Liver (tissue), 9 donors: ENCODE results near the gene RAD9A. TPM values are rescaled to one million over a fixed set of nuclear protein-coding genes. Genes with fewer than 3 reads are reported as not detected.

Experiments
- DNase-seq: peaks from one replicate; pipeline ENCODE4 v3.0.0-alpha.2; 2017; ENCODE audit warnings: low spot score
- H3K27ac ChIP-seq, 2 donors: one replicate each; pipeline ENCODE4 v1.7.0; 2013; ENCODE audit warnings: inconsistent platforms in 2 of 2, low read length in 2 of 2, control low read depth in 1 of 2, low read depth in 1 of 2, mild to moderate bottlenecking in 1 of 2
- H3K27me3 ChIP-seq, 4 donors: one replicate each; pipeline versions ENCODE4 v1.6.1 to v1.7.0; 2013; ENCODE audit warnings: low read length in 3 of 4, inconsistent platforms in 1 of 4, mild to moderate bottlenecking in 1 of 4, moderate library complexity in 1 of 4; ENCODE audit not compliant: control insufficient read depth in 4 of 4, insufficient read depth in 4 of 4
- H3K36me3 ChIP-seq, 4 donors: one replicate each; pipeline versions ENCODE4 v1.6.1 to v1.7.0; 2013; ENCODE audit warnings: low read length in 3 of 4, mild to moderate bottlenecking in 3 of 4, low read depth in 1 of 4, moderate library complexity in 1 of 4; ENCODE audit not compliant: control insufficient read depth in 4 of 4, insufficient read depth in 3 of 4
- H3K4me1 ChIP-seq, 4 donors: one replicate each; pipeline versions ENCODE4 v1.6.1 to v1.7.0; 2013; ENCODE audit warnings: low read length in 3 of 4, mild to moderate bottlenecking in 3 of 4, moderate library complexity in 1 of 4; ENCODE audit not compliant: control insufficient read depth in 4 of 4, insufficient read depth in 4 of 4
- H3K4me3 ChIP-seq, 3 donors: one replicate each; pipeline versions ENCODE4 v1.6.1 to v1.7.0; 2013; ENCODE audit warnings: low read length in 3 of 3, control low read depth in 1 of 3, low read depth in 1 of 3, mild to moderate bottlenecking in 1 of 3
- H3K9ac ChIP-seq, 2 donors: one replicate each; pipeline ENCODE4 v1.7.0; 2013; ENCODE audit warnings: low read length in 2 of 2, mild to moderate bottlenecking in 2 of 2, moderate library complexity in 2 of 2, control low read depth in 1 of 2, low read depth in 1 of 2
- H3K9me3 ChIP-seq, 4 donors: one replicate each; pipeline versions ENCODE4 v1.6.1 to v1.7.0; 2013; ENCODE audit warnings: low read length in 3 of 4; ENCODE audit not compliant: control insufficient read depth in 4 of 4
- EGR1 ChIP-seq, 2 donors: IDR thresholded peaks; 2 replicates each; pipeline ENCODE4 v1.6.1; 2016 to 2018; ENCODE audit warnings: antibody characterized with exemption in 2 of 2, low read depth in 2 of 2
- FOXA1 ChIP-seq: IDR thresholded peaks from 2 replicates; pipeline ENCODE4 v1.6.1; 2016; ENCODE audit warnings: antibody characterized with exemption
- FOXA2 ChIP-seq: IDR thresholded peaks from 2 replicates; pipeline ENCODE4 v1.6.1; 2016; ENCODE audit warnings: antibody characterized with exemption
- HNF4A ChIP-seq, 2 donors: conservative IDR thresholded peaks; 2 replicates each; pipeline ENCODE4 v1.6.1; 2016; ENCODE audit warnings: antibody characterized with exemption in 2 of 2, mild to moderate bottlenecking in 2 of 2
- HNF4G ChIP-seq: IDR thresholded peaks from 2 replicates; pipeline ENCODE4 v1.6.1; 2016; ENCODE audit warnings: antibody characterized with exemption
- JUND ChIP-seq, 2 donors: IDR thresholded peaks; 2 replicates each; pipeline ENCODE4 v1.6.1; 2016; ENCODE audit warnings: antibody characterized with exemption in 2 of 2
- NR2F2 ChIP-seq: IDR thresholded peaks from 2 replicates; pipeline ENCODE4 v1.6.1; 2016; ENCODE audit warnings: antibody characterized with exemption
- RXRA ChIP-seq, 2 donors: IDR thresholded peaks; 2 replicates each; pipeline ENCODE4 v1.6.1; 2017 to 2018; ENCODE audit warnings: antibody characterized with exemption in 2 of 2, mild to moderate bottlenecking in 1 of 2
- SP1 ChIP-seq: IDR thresholded peaks from 2 replicates; pipeline ENCODE4 v1.6.1; 2018; ENCODE audit warnings: antibody characterized with exemption, mild to moderate bottlenecking
- TAF1 ChIP-seq: conservative IDR thresholded peaks from 2 replicates; pipeline ENCODE4 v1.6.1; 2016; ENCODE audit warnings: antibody characterized with exemption, mild to moderate bottlenecking
- YY1 ChIP-seq: IDR thresholded peaks from 2 replicates; pipeline ENCODE4 v1.6.1; 2016; ENCODE audit warnings: antibody characterized with exemption, mild to moderate bottlenecking
- WGBS: extraction: QIAGEN DNeasy Blood & Tissue Kit; methylation state at CpG from one replicate; pipeline ENCODE4 v1.1.7; 2013; 5-methylcytosine and 5-hydroxymethylcytosine counted together
- polyA plus RNA-seq, 2 donors: library from polyadenylated mRNA; stranded (reverse) in 1 of 2; unstranded in 1 of 2; fragments of 200-250 nt in 1 of 2; fragments of >200 nt in 1 of 2; fragmentation: Nextera tagmentation in 1 of 2; extraction: Ambion mirVana in 1 of 2; gene quantifications; one replicate each; pipeline versions ENCODE4 v1.2.1 to v1.2.3, GENCODE V29; 2013 to 2015
- total RNA-seq, 2 donors: library from RNA; depleted of rRNA; stranded (reverse); fragments of >200 nt; gene quantifications; one replicate each; pipeline ENCODE4 v1.2.3, GENCODE V29; 2014
- TF ChIP-seq, protein P1 (sequence below): fragments of 150-350 bp; IDR thresholded peaks from 2 replicates; pipeline ENCODE4 v1.5.1; 2017; ENCODE audit warnings: improper control_type of control experiment, low read depth, low read length; ENCODE audit not compliant: missing input control
- TF ChIP-seq, protein P2 (sequence below): IDR thresholded peaks from 2 replicates; pipeline ENCODE4 v1.6.1; 2016; ENCODE audit warnings: antibody characterized with exemption
- TF ChIP-seq, protein P3 (sequence below): IDR thresholded peaks from 2 replicates; pipeline ENCODE4 v1.6.1; 2016; ENCODE audit warnings: antibody characterized with exemption
- TF ChIP-seq, protein P4 (sequence below): IDR thresholded peaks from 2 replicates; pipeline ENCODE4 v1.6.1; 2016; ENCODE audit warnings: antibody characterized with exemption
- donor health status: healthy.
- donor health status: healthy.
- donor health status: healthy.
- donor health status: healthy.
- donor health status: healthy.

The RAD9A gene
- total and polyA plus RNA-seq, 4 donors = 4.5 to 8.6 (median 5.6) TPM

DNA sequence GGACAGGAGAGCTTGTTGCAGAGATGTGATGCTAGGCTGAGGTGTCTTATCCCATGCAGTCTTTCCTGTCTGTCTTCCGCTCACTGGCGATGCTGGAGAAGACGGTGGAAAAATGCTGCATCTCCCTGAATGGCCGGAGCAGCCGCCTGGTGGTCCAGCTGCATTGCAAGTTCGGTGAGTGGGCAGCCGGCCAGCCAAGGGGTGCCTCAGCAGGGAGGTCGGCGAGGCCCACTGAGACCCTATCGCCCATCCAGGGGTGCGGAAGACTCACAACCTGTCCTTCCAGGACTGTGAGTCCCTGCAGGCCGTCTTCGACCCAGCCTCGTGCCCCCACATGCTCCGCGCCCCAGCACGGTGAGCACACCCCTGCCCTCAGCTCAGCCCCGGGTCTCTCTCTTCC is 1.7 kb downstream of the RAD9A start (continued):
- no peak for TF ChIP-seq JUND (IDR thresholded peaks at IDR 0.05)

DNA sequence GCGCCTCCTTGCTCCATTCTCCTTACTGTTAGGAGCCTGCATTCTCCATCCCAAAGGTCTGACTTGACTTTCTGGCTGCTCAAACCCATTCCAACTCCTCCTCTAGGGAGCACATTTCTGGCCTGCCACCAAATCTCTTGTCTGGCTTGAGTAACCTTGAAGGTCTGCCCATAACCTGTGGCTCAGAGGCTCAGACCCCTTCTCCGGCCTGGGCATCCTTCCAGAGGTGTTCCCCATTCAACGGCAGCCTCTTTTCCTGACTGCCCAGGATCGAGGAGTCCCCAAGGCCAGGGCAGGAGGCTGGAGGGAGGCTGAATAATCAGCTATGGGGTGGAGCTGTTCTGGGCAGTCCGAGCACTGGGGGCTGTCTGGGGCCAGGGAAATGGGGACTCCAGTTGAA is 2.2 kb downstream of the RAD9A start:
- Histone ChIP-seq H3K4me1 (peaks cover 0 to 28% (median 16%) of the 10 kb centered on the region in 4 donors), H3K27ac (no peak overlapping the region)

DNA sequence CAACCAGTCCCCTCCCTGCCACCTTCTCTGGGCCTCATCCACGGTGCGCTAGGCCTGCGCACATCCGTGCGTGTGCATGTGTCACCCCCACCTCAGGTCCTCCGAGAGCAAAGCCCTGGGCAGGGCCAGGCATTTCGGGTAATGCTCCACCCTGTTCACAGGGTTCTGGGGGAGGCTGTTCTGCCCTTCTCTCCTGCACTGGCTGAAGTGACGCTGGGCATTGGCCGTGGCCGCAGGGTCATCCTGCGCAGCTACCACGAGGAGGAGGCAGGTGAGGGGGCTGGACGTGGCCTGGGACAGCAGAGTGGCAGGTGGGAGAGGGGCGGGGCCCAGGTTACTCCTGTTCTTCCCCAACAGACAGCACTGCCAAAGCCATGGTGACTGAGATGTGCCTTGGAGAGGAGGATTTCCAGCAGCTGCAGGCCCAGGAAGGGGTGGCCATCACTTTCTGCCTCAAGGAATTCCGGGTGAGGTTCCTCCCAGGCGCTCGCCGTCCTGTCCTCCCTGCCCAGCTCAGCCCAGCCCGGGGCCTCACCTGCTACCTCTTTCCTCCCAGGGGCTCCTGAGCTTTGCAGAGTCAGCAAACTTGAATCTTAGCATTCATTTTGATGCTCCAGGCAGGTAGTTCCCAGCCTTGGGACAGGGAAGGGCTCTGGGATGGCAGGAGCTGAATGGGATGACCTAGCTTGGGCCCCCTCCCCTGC is 3.9 kb downstream of the RAD9A start:
- Histone ChIP-seq H3K27ac (no peak overlapping the region), H3K4me1 (peaks cover 5 to 40% (median 22%) of the 10 kb centered on the region in 4 donors), H3K27me3 (no peaks in the 10 kb centered on the region), H3K4me3 (no peak overlapping the region), H3K9me3 (no peaks in the 10 kb centered on the region), H3K9ac (no peak overlapping the region), H3K36me3 (peaks cover 20 to 36% (median 22%) of the 10 kb centered on the region in 4 donors)
- 90% methylated on average over 19 of the region's 19 CpGs for WGBS
- DNase-seq = no peak
- TF ChIP-seq TAF1 (no peak), NR2F2 (no peak)
- TF ChIP-seq, protein P1, sequence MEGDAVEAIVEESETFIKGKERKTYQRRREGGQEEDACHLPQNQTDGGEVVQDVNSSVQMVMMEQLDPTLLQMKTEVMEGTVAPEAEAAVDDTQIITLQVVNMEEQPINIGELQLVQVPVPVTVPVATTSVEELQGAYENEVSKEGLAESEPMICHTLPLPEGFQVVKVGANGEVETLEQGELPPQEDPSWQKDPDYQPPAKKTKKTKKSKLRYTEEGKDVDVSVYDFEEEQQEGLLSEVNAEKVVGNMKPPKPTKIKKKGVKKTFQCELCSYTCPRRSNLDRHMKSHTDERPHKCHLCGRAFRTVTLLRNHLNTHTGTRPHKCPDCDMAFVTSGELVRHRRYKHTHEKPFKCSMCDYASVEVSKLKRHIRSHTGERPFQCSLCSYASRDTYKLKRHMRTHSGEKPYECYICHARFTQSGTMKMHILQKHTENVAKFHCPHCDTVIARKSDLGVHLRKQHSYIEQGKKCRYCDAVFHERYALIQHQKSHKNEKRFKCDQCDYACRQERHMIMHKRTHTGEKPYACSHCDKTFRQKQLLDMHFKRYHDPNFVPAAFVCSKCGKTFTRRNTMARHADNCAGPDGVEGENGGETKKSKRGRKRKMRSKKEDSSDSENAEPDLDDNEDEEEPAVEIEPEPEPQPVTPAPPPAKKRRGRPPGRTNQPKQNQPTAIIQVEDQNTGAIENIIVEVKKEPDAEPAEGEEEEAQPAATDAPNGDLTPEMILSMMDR = no peak
- TF ChIP-seq, protein P2, sequence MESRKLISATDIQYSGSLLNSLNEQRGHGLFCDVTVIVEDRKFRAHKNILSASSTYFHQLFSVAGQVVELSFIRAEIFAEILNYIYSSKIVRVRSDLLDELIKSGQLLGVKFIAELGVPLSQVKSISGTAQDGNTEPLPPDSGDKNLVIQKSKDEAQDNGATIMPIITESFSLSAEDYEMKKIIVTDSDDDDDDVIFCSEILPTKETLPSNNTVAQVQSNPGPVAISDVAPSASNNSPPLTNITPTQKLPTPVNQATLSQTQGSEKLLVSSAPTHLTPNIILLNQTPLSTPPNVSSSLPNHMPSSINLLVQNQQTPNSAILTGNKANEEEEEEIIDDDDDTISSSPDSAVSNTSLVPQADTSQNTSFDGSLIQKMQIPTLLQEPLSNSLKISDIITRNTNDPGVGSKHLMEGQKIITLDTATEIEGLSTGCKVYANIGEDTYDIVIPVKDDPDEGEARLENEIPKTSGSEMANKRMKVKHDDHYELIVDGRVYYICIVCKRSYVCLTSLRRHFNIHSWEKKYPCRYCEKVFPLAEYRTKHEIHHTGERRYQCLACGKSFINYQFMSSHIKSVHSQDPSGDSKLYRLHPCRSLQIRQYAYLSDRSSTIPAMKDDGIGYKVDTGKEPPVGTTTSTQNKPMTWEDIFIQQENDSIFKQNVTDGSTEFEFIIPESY = no peak

More for the DNA sequence above, 2.2 kb downstream of the RAD9A start:
- H3K9me3 ChIP-seq = no peaks in the 10 kb centered on the region
- TF ChIP-seq FOXA1 (no peak), YY1 (no peak), RXRA (IDR thresholded peaks at IDR 0.05) (no peak), EGR1 (IDR thresholded peaks at IDR 0.05; ENCODE audit: low read depth in 2 of 2) (no peak)
- TF ChIP-seq, protein P3, sequence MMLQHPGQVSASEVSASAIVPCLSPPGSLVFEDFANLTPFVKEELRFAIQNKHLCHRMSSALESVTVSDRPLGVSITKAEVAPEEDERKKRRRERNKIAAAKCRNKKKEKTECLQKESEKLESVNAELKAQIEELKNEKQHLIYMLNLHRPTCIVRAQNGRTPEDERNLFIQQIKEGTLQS = no peak
- no peaks in the 10 kb centered on the region for H3K27me3 ChIP-seq
- no peak overlapping the region for H3K4me3 ChIP-seq
- H3K9ac ChIP-seq = no peak overlapping the region
- no peak for DNase-seq
- WGBS = 86% methylated on average over 5 of the region's 5 CpGs
- H3K36me3 ChIP-seq = peaks cover 17 to 31% (median 18%) of the 10 kb centered on the region in 4 donors

DNA sequence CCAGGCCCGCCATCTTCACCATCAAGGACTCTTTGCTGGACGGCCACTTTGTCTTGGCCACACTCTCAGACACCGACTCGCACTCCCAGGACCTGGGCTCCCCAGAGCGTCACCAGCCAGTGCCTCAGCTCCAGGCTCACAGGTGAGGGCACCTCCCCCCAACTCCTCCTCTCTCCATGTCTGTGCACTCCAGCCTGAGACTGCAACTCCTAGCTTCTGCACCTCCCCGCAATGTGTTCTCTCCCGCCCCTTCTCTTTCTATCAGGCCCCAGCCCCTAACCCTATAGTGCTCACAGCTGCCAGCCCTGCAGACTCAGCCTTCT is 4.4 kb downstream of the RAD9A start:
- H3K36me3 ChIP-seq = peaks cover 20 to 36% (median 22%) of the 10 kb centered on the region in 4 donors
- H3K4me1 ChIP-seq = peaks cover 5 to 40% (median 21%) of the 10 kb centered on the region in 4 donors
- H3K27ac ChIP-seq = no peak overlapping the region
- H3K9ac ChIP-seq = no peak overlapping the region
- H3K27me3 ChIP-seq = no peaks in the 10 kb centered on the region
- 95% methylated on average over 7 of the region's 7 CpGs for WGBS
- DNase-seq = no peak
- no peaks in the 10 kb centered on the region for H3K9me3 ChIP-seq
- no peak overlapping the region for H3K4me3 ChIP-seq
- no peak for TF ChIP-seq FOXA2
- TF ChIP-seq, protein P1 = no peak
- TF ChIP-seq HNF4A (conservative IDR thresholded peaks at IDR 0.05) = no peak
- TF ChIP-seq, protein P3 = no peak
- TF ChIP-seq, protein P2 = no peak
- TF ChIP-seq HNF4G = no peak
- TF ChIP-seq YY1 = no peak
- TF ChIP-seq, protein P4, sequence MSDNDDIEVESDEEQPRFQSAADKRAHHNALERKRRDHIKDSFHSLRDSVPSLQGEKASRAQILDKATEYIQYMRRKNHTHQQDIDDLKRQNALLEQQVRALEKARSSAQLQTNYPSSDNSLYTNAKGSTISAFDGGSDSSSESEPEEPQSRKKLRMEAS = no peak
- TF ChIP-seq RXRA (IDR thresholded peaks at IDR 0.05) = no peak
- TF ChIP-seq SP1 = no peak
